NCI-H2196 treated with DMSO at 0.1 percent for 48 hours (cell line): Measurements from ENCODE around the gene SMIM1.
A peak's percentile ranks its signal among the peaks of the same experiment; 100 is the strongest.
"Not testable (repeated sequence)": the region's sequence is repeated elsewhere in the genome, so short reads cannot be mapped to it uniquely, and the experiment has no call there.

Source experiments
- DNase-seq: peaks from one replicate; lab custom pipeline; 2025; ENCODE audit not compliant: unreplicated experiment; lab: John Stamatoyannopoulos, UW

The SMIM1 gene

GRCh38 chr1:3789421-3790300 lies 17.1 kb downstream of the SMIM1 start:
- DNase-seq: no peak

GRCh38 chr1:3790500-3790923 lies 18.0 kb downstream of the SMIM1 start:
- no peak for DNase-seq

- no peak for DNase-seq
Measured at GRCh38 chr1:3790952-3791351, 18.4 kb downstream of the SMIM1 start.

GRCh38 chr1:3795453-3796214 lies 23.1 kb downstream of the SMIM1 start:
- DNase-seq: no peak

GRCh38 chr1:3796215-3797061 lies 23.9 kb downstream of the SMIM1 start, which contains the start of gene LRRC47:
Gene LRRC47 (minus strand): TSS chr1:3796498. CDS start chr1:3796476, 22 bp downstream.
- peak; percentile 88 for DNase-seq

- DNase-seq: peak; percentile 37
Measured at GRCh38 chr1:3799976-3800685, 27.6 kb downstream of the SMIM1 start.

- not testable (repeated sequence) for DNase-seq
Measured at GRCh38 chr1:3800795-3801194, 28.2 kb downstream of the SMIM1 start.

- DNase-seq: no peak
Measured at GRCh38 chr1:3803905-3804626, 31.5 kb downstream of the SMIM1 start.

- DNase-seq: not testable (repeated sequence)
Measured at GRCh38 chr1:3804627-3804944, 32.0 kb downstream of the SMIM1 start.

GRCh38 chr1:3805038-3805437 lies 32.5 kb downstream of the SMIM1 start:
- DNase-seq: no peak

- DNase-seq: no peak
Measured at GRCh38 chr1:3807769-3808168, 35.2 kb downstream of the SMIM1 start.

- no peak for DNase-seq
Measured at GRCh38 chr1:3809680-3810079, 37.1 kb downstream of the SMIM1 start.

GRCh38 chr1:3810149-3810761 lies 37.7 kb downstream of the SMIM1 start:
- DNase-seq: not testable (repeated sequence)

GRCh38 chr1:3811595-3811911 lies 39.0 kb downstream of the SMIM1 start:
- no peak for DNase-seq

- no peak for DNase-seq
Measured at GRCh38 chr1:3814065-3814464, 41.5 kb downstream of the SMIM1 start.

GRCh38 chr1:3814771-3815561 lies 42.4 kb downstream of the SMIM1 start:
- DNase-seq: no peak

GRCh38 chr1:3816331-3817137 lies 44.0 kb downstream of the SMIM1 start:
- no peak for DNase-seq

- no peak for DNase-seq
Measured at GRCh38 chr1:3817138-3817740, 44.7 kb downstream of the SMIM1 start.
